AG10803 (cell line): ENCODE data around the gene ESRRG.

Experiments used
- DNase-seq: peaks from one replicate; pipeline ENCODE4 v3.0.0; 2010; ENCODE audit warnings: low read depth
- H3K4me3 ChIP-seq: 2 replicates; pipeline ENCODE4 v1.5.1; 2011; ENCODE audit warnings: mild to moderate bottlenecking, low read length, control low read depth
- TF ChIP-seq, protein P1 (sequence below): conservative IDR thresholded peaks from 2 replicates; pipeline ENCODE4 v1.5.1; 2011; ENCODE audit warnings: mild to moderate bottlenecking, low read length, control low read depth, inconsistent platforms

The ESRRG gene

DNA sequence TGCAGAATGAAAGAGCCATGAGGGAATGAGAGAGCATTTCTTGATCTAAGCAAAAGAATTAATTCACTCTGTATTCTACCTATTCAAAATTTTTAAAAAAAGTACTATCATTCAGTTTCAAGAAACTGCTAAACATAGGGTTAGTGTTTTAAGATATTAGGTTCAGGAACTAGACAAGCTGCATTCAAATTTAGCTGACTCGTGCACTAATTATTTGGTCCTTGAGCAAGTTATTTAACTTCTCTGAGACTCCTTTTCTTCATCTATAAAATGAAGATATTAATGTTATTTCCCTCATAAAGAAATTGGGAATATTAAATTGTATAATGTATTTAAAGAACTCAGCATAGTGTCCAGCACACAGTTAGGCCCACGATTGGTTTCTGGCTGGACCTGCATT, 225.0 kb downstream of the ESRRG start:
- TF ChIP-seq, protein P1, sequence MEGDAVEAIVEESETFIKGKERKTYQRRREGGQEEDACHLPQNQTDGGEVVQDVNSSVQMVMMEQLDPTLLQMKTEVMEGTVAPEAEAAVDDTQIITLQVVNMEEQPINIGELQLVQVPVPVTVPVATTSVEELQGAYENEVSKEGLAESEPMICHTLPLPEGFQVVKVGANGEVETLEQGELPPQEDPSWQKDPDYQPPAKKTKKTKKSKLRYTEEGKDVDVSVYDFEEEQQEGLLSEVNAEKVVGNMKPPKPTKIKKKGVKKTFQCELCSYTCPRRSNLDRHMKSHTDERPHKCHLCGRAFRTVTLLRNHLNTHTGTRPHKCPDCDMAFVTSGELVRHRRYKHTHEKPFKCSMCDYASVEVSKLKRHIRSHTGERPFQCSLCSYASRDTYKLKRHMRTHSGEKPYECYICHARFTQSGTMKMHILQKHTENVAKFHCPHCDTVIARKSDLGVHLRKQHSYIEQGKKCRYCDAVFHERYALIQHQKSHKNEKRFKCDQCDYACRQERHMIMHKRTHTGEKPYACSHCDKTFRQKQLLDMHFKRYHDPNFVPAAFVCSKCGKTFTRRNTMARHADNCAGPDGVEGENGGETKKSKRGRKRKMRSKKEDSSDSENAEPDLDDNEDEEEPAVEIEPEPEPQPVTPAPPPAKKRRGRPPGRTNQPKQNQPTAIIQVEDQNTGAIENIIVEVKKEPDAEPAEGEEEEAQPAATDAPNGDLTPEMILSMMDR, result no peak
- DNase-seq, result no peak
- no peak overlapping the region for H3K4me3 ChIP-seq

DNA sequence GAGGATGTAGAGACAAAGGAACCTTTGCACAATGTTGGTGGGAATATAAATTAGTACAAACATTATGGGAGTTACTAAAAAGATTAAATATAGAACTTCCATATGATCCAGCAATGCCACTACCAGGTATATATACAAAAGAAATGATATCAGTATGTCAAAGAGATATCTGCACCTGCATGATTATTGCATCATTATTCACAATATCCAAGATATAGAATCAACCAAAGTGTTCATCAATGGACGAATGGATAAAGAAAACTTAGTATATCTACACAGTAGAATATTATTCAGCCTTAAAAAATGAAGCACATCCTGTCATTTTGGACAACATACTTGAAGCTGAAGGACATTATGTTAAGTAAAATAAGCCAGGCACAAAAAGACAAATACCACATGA, 238.2 kb downstream of the ESRRG start:
- TF ChIP-seq, protein P1, result no peak
- no peak for DNase-seq
- no peak overlapping the region for H3K4me3 ChIP-seq

DNA sequence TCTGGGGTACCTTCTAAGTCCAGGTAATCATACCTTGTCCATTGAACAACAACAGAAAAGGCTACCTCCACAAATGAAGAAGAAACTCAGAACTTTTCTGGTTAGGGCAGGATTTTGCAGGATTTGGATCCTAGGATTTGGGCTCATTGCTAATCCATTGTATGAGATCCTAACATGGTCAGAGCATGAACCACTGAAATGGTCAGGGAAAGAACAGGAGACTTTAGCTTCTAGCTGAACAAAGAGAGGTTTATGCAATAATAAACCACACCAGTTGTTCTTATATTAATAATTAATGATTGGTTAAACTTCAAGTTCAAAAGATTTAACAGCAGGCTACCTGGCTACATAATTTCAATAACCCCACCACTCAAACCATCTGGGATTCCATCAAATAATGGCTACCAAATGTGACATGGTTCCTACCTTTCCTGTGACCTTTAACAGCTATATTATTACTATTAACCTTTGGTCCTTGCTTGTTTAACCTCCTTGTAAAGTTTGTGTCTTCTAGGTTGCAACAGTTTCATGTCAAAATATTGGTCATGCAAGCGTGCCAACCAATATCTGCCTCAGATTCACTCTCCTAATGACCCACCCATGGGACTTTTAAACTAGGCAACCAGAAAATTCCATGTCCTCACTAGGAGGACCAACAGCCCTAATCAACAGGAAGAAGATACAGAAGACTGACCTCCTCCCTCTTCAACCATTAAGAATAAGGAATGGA, 239.4 kb downstream of the ESRRG start:
- H3K4me3 ChIP-seq, result no peak overlapping the region
- DNase-seq, result no peak
- TF ChIP-seq, protein P1, result no peak

DNA sequence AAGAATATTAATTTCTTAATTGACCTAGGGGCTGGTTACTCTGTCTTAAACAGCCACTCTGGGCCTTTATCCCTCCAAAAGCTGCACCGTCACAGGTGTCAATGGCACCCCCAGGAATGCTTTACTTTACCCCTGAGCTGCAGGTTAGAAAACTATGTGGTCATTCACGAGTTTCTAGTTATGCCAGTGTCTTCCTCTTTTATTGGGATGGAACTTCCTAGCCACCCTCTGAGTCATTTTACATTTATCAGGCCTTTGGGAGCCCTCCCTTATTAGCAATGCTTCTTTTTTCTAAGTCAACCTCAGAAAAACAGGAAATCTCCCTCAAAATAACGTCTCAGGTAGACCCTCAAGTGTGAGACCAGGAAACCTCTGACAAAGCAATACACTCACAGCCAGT, 240.6 kb downstream of the ESRRG start:
- no peak overlapping the region for H3K4me3 ChIP-seq
- DNase-seq, result no peak
- TF ChIP-seq, protein P1, result no peak

DNA sequence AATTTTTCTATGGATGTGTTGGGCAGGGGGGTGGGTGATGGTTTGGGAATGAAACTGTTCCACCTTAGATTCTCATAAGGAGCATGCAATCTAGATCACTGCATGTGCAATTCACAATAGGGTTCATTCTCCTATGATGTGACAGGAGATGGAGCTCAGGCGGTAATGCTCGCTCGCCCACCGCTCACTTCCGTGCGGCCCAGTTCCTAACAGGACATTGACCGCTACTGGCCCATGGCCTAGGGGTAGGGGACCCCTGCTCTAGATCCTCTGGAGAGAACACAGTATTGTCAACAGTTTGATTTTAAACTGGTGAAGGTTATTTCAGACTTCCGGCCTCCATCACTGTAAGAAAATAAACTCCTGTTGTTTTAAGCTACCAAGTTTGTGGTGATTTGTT, 245.0 kb downstream of the ESRRG start:
- TF ChIP-seq, protein P1, result no peak
- DNase-seq, result no peak

DNA sequence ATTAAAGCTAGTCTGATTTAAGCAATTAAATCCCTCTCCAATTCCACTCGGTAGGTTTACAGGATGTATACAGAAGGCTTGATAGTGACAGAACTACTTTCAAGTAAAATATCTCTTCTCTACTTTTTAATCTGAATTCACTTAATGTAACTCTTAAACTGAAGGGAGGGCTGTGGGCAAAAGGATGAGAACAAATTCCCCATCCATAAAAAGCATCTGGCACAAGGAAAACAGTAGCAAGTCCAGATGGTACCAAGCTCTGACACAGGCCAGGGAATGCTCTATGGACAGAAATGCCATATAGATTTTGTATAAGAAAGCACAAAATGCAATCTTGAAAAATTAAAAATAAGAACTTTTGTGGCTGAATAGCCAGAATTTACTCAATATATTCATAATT, 246.9 kb downstream of the ESRRG start:
- DNase-seq, result no peak
- TF ChIP-seq, protein P1, result no peak
- H3K4me3 ChIP-seq, result no peak overlapping the region

More for the DNA sequence above, 245.0 kb downstream of the ESRRG start:
- no peak overlapping the region for H3K4me3 ChIP-seq

DNA sequence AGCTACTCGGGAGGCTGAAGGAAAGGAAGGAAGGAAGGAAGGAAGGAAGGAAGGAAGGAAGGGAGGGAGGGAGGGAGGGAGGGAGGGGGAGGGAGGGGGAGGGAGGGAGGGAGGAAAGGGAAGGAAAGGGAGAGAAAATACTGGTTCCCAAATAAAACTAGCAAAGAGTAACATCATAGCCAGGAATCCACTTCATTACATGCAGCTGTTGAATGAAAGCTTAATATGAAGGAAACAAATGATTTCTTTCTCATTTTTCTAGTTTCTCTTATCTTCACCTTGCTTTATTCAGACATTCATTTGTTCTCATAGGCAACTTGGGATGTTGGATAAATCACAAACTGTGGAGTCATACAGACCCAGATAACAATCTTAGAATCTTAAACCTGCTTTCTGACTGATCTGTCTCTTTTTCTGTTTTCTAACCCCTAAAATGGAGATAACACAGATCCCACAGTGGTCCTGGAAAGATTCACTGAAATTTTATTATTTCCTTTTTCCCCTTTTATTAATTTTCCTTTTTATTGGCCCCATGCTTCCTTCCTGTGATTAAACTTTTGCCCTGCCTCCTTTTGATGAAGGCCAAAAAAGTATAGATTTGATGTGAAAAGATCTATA, 247.5 kb downstream of the ESRRG start:
- H3K4me3 ChIP-seq, result no peak overlapping the region
- DNase-seq, result no peak
- TF ChIP-seq, protein P1, result no peak
